ENCODE data around the gene HAP1. TPM values are rescaled to one million over a fixed set of nuclear protein-coding genes. Genes with fewer than 3 reads are reported as not detected.

The HAP1 gene
- total RNA-seq, 1 donor from 2014 or later = 0.45 TPM

GRCh38 chr17:41684035-41684434 is 50.4 kb downstream of the HAP1 start:
- Mint-ChIP-seq H3K4me1 (peaks cover 35% of the 10 kb centered on the region), H3K9me3 (no peaks in the 10 kb centered on the region), H3K4me3 (peak overlapping the region; percentile 50), H3K36me3 (no peaks in the 10 kb centered on the region), H3K27me3 (ENCODE audit: insufficient read depth, low read depth) (peaks cover 4% of the 10 kb centered on the region), H3K27ac (peak overlapping the region; percentile 72)
- Histone ChIP-seq H3K36me3 (no peaks in the 10 kb centered on the region), H3K27ac (no peak overlapping the region), H3K79me2 (ENCODE audit: low read depth) (peaks cover 3% of the 10 kb centered on the region), H3F3A (ENCODE audit: low read depth) (peaks cover 15% of the 10 kb centered on the region), H4K20me1 (ENCODE audit: low read depth) (peaks cover 3% of the 10 kb centered on the region), H3K9ac (no peak overlapping the region), H3K4me2 (no peak overlapping the region), H3K27me3 (no peaks in the 10 kb centered on the region), H2AFZ (replicated peaks) (no peak overlapping the region), H3K9me3 (ENCODE audit: low read depth) (no peaks in the 10 kb centered on the region), H3K4me1 (peaks cover 20% of the 10 kb centered on the region), H3K4me3 (no peak overlapping the region)
- TF ChIP-seq CTCF (IDR thresholded peaks at IDR 0.05) = no peak
- no peak for TF ChIP-seq EZH2 (IDR thresholded peaks at IDR 0.05)
- no peak for TF ChIP-seq EZH2phosphoT487 (IDR thresholded peaks at IDR 0.05)
- DNase-seq (ENCODE audit: low spot score) = no peak

- H3K4me3 Mint-ChIP-seq = no peak overlapping the region
- no peaks in the 10 kb centered on the region for H3K36me3 Mint-ChIP-seq
- H3K27me3 Mint-ChIP-seq (ENCODE audit: insufficient read depth, low read depth) = peaks cover 4% of the 10 kb centered on the region
- Histone ChIP-seq H2AFZ (replicated peaks) (no peak overlapping the region), H3K9me3 (ENCODE audit: low read depth) (no peaks in the 10 kb centered on the region), H3K27me3 (no peaks in the 10 kb centered on the region), H3K4me3 (no peak overlapping the region), H4K20me1 (ENCODE audit: low read depth) (no peaks in the 10 kb centered on the region), H3K9ac (no peak overlapping the region), H3K27ac (no peak overlapping the region), H3F3A (ENCODE audit: low read depth) (peaks cover 15% of the 10 kb centered on the region), H3K79me2 (ENCODE audit: low read depth) (no peaks in the 10 kb centered on the region), H3K4me1 (peaks cover 20% of the 10 kb centered on the region), H3K36me3 (no peaks in the 10 kb centered on the region), H3K4me2 (no peak overlapping the region)
- peaks cover 39% of the 10 kb centered on the region for H3K4me1 Mint-ChIP-seq
- no peak for TF ChIP-seq CTCF (IDR thresholded peaks at IDR 0.05)
- peak overlapping the region; percentile 72 for H3K27ac Mint-ChIP-seq
- no peak for DNase-seq (ENCODE audit: low spot score)
- H3K9me3 Mint-ChIP-seq = no peaks in the 10 kb centered on the region
Measured at GRCh38 chr17:41683441-41684007, 50.9 kb downstream of the HAP1 start.

GRCh38 chr17:41682631-41683030 is 51.8 kb downstream of the HAP1 start:
- Histone ChIP-seq H3K79me2 (ENCODE audit: low read depth) (no peaks in the 10 kb centered on the region), H3K4me3 (no peak overlapping the region), H3K9ac (no peak overlapping the region), H3K4me1 (peaks cover 16% of the 10 kb centered on the region), H3K27me3 (no peaks in the 10 kb centered on the region), H3K36me3 (no peaks in the 10 kb centered on the region), H4K20me1 (ENCODE audit: low read depth) (no peaks in the 10 kb centered on the region), H3F3A (ENCODE audit: low read depth) (peaks cover 8% of the 10 kb centered on the region), H3K27ac (no peak overlapping the region), H2AFZ (replicated peaks) (no peak overlapping the region), H3K4me2 (no peak overlapping the region), H3K9me3 (ENCODE audit: low read depth) (no peaks in the 10 kb centered on the region)
- Mint-ChIP-seq H3K27me3 (ENCODE audit: insufficient read depth, low read depth) (peaks cover 6% of the 10 kb centered on the region), H3K27ac (no peak overlapping the region), H3K36me3 (no peaks in the 10 kb centered on the region), H3K4me1 (peaks cover 37% of the 10 kb centered on the region), H3K9me3 (peaks cover 2% of the 10 kb centered on the region), H3K4me3 (no peak overlapping the region)
- TF ChIP-seq CTCF (IDR thresholded peaks at IDR 0.05) (no peak), EZH2 (IDR thresholded peaks at IDR 0.05) (no peak), EZH2phosphoT487 (IDR thresholded peaks at IDR 0.05) (no peak)
- DNase-seq (ENCODE audit: low spot score) = no peak
